H7 (cell line): ENCODE data around the gene FSTL5. TPM values are rescaled to one million over a fixed set of nuclear protein-coding genes. Genes with fewer than 3 reads are reported as not detected.

ENCODE experiments used
- DNase-seq: peaks from one replicate; pipeline ENCODE4 v3.0.0; 2012
- H3K27me3 ChIP-seq: 2 replicates; pipeline ENCODE4 v1.6.0; 2011; ENCODE audit warnings: mild to moderate bottlenecking, low read length; ENCODE audit not compliant: control insufficient read depth, insufficient read depth
- H3K36me3 ChIP-seq: replicated peaks from 2 replicates; pipeline ENCODE4 v1.5.1; 2011; ENCODE audit warnings: low read length; ENCODE audit not compliant: control insufficient read depth, insufficient read depth
- H3K4me3 ChIP-seq: 2 replicates; pipeline ENCODE4 v1.5.1; 2011; ENCODE audit warnings: low read depth, mild to moderate bottlenecking, control low read depth, low read length, moderate library complexity; ENCODE audit not compliant: insufficient read depth
- total RNA-seq: library from RNA; depleted of rRNA; stranded (reverse); fragments of >200 nt; shearing (Covaris generic); gene quantifications from 2 replicates; pipeline ENCODE4 v1.2.3, GENCODE V29; 2014

The FSTL5 gene
- total RNA-seq, 1 experiment from 2014 or later: 2.3 TPM

DNA sequence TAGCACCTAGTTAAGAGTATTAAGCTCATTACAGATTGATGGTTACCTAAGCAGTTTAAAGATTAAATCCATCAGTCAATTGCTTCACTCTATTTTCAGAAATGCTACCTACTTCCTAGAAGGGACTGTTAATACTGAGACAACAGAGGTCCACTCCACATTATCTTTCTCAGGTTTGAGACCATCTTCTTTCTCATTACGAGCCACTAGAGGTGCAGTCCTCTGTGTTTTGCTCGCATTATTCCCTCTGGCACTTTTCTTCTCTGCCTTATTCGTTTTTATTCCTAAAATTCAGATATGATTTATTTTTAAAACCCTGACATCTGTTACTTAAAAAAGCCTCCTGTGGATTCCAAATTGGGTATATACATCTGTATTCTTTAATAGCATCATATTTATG lies 459.1 kb downstream of the FSTL5 start:
- DNase-seq: no peak
- H3K27me3 ChIP-seq: no peaks in the 10 kb centered on the region
- no peak overlapping the region for H3K4me3 ChIP-seq
- H3K36me3 ChIP-seq: no peaks in the 10 kb centered on the region

- Histone ChIP-seq H3K4me3 (no peak overlapping the region), H3K27me3 (no peaks in the 10 kb centered on the region), H3K36me3 (no peaks in the 10 kb centered on the region)
- no peak for DNase-seq
Observed at GRCh38 chr4:161704040-161704439, 459.8 kb downstream of the FSTL5 start.

DNA sequence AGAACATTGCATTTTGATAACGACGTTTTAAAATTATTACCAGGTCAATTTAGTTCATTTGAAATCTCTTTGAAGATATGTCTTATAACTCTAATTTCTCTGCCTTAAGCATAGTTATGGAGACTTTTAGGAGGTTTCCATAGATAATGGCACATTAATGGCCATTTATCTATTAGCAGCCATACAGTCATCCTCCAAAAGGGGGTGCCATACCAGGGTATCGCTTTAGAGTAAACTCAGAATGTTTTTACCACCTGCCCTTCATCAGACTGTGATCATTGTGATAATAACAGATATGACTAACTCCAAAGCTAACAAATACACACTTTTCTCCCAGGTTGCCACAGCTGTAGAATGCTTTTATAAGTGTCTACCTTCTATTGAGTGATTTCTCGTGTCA lies 461.5 kb downstream of the FSTL5 start:
- no peak overlapping the region for H3K4me3 ChIP-seq
- peak; percentile 2 for DNase-seq
- H3K36me3 ChIP-seq: no peaks in the 10 kb centered on the region
- no peaks in the 10 kb centered on the region for H3K27me3 ChIP-seq

DNA sequence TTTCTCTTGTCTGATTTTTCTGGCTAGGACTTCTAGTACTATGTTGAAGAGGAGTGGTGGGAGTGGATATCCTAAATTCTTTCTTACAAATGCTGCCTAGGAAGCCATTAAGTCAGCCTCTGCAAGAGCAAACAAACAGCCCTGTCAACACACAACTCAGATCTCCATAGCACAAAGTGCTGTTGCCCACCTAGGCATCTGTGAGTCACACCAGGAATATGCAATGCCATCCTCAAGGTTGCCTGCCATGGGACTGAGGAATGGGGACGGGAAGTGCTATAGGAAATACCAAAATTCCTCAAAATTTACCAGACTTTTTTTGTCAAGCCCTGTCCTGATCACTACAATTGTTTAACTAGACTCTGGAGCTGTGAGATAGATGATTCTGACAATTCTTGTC lies 466.9 kb downstream of the FSTL5 start:
- DNase-seq: peak; percentile 1

DNA sequence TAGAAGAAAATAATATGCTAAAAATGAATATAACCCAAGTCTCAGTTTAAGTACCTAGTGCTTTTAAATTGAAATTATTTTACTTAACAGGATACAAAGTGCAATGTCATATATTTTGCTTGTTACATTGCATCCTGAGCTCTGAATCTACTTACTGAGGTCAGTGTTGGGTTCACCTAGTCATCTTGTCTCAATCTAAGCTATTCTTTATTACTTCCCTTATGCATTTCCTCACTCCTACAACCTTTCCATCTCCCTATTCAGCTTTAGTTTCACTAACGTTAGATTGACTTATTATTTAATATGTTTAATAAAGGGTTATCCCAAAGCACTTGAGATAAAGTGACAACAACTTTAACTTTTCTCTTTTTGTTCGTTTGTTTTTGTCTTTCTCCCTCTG lies 483.7 kb downstream of the FSTL5 start:
- no peaks in the 10 kb centered on the region for H3K36me3 ChIP-seq
- DNase-seq: no peak
- H3K4me3 ChIP-seq: no peak overlapping the region
- no peaks in the 10 kb centered on the region for H3K27me3 ChIP-seq

More for the DNA sequence above, 466.9 kb downstream of the FSTL5 start:
- no peak overlapping the region for H3K4me3 ChIP-seq
- no peaks in the 10 kb centered on the region for H3K36me3 ChIP-seq
- H3K27me3 ChIP-seq: no peaks in the 10 kb centered on the region

GRCh38 chr4:161664740-161665139 lies 499.1 kb downstream of the FSTL5 start:
- Histone ChIP-seq H3K36me3 (no peaks in the 10 kb centered on the region), H3K4me3 (no peak overlapping the region), H3K27me3 (no peaks in the 10 kb centered on the region)
- no peak for DNase-seq

- Histone ChIP-seq H3K27me3 (no peaks in the 10 kb centered on the region), H3K4me3 (no peak overlapping the region), H3K36me3 (no peaks in the 10 kb centered on the region)
- no peak for DNase-seq
Observed at GRCh38 chr4:161663844-161664243, 500.0 kb downstream of the FSTL5 start.

DNA sequence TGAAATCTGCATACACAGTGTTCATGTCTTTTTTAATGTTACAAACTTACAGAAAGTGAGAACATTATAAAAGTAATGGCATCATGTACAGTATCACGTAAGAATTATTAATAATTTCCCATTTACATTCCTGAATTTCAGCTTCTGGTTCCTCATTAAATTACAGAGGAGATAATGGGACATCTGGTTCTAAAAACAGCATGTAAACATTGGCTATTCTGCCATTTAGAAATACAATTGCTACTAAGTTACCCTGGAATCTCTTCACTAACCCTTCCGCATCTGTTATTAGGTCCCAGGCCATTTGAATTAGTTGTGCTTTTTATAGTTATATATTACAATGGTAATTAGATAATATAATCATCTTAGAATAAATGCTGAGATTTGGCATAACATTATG lies 505.1 kb downstream of the FSTL5 start:
- no peaks in the 10 kb centered on the region for H3K36me3 ChIP-seq
- H3K4me3 ChIP-seq: no peak overlapping the region

DNA sequence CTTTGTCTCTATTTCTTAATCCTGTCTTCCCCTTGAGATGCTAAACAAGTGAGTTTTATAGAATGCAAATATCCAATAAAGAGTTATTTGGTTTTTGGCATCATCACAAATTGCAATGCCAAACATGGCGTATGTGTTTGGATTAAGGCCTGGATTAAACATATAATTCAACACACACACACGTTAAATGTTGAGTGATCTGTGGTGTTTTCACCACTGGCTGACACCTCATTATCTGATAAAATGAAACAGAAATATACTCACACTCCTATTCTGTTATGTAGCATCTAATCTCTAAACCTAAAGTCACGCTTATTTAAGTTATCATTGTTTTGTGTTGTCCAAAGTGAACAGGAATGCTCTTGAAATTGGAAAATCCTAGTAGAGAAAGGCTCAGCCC lies 506.2 kb downstream of the FSTL5 start:
- H3K27me3 ChIP-seq: no peaks in the 10 kb centered on the region
- H3K36me3 ChIP-seq: no peaks in the 10 kb centered on the region
- H3K4me3 ChIP-seq: no peak overlapping the region
- DNase-seq: no peak

More for the DNA sequence above, 505.1 kb downstream of the FSTL5 start:
- no peak for DNase-seq
- H3K27me3 ChIP-seq: no peaks in the 10 kb centered on the region

DNA sequence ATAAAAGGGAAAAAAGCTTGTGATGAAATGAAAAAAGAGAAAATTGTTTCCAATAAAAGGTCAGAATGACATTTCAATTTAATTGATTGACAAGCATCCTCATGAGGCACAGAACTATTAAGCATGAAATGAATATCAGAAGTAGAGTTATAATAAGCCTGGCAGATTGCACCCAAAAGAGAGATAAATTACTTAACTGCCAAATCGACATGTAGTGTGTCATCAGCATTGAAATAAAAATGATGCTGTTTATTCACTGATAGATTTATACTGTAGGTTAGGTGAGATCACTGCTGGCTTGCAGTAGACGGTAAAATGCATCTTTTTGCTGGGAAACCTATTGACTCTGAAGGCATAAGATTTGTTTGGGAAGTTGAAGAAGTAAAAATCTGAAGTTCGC lies 507.2 kb downstream of the FSTL5 start:
- DNase-seq: no peak
- Histone ChIP-seq H3K36me3 (no peaks in the 10 kb centered on the region), H3K27me3 (no peaks in the 10 kb centered on the region), H3K4me3 (no peak overlapping the region)

DNA sequence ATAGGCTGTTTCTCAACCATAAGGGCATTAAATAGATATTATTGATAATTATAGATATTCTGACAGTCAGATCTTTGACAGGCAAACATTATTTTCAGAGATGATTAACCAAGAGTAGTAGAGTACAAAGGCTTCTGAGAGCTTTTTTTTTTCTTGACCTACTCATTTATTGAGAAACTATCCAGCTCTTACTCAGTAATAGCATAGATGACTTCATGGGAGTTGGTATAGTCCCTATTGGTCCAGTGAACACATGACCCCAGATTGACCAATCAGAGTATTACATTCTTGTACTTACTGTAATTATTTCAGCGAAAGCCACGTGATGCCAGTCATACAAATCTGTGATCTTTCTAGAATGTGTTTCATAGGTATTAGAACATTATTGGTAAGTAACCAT lies 508.7 kb downstream of the FSTL5 start:
- no peaks in the 10 kb centered on the region for H3K27me3 ChIP-seq
- no peaks in the 10 kb centered on the region for H3K36me3 ChIP-seq
- no peak overlapping the region for H3K4me3 ChIP-seq
- no peak for DNase-seq

DNA sequence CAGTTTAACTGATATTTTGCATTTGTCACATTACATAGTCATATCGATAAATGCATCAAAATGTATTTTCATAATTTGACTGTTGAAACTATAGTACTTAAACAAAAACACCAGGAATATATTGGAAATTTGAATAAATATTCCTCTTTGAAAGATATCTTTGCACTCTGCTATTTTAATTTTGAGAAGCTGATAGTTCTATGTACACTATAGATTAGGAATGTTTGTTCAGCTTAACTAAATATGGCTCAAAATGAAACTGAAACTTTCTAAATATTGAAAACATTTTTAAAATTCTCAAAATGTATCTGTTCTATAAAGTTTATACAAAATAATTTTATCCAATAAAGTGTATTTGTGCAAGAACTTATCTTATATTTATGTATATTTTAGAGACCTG lies 510.1 kb downstream of the FSTL5 start:
- DNase-seq: no peak
- no peaks in the 10 kb centered on the region for H3K36me3 ChIP-seq
- H3K27me3 ChIP-seq: no peaks in the 10 kb centered on the region
- H3K4me3 ChIP-seq: no peak overlapping the region

- Histone ChIP-seq H3K36me3 (no peaks in the 10 kb centered on the region), H3K4me3 (no peak overlapping the region), H3K27me3 (no peaks in the 10 kb centered on the region)
- no peak for DNase-seq
Observed at GRCh38 chr4:161651586-161651985, 512.2 kb downstream of the FSTL5 start.

DNA sequence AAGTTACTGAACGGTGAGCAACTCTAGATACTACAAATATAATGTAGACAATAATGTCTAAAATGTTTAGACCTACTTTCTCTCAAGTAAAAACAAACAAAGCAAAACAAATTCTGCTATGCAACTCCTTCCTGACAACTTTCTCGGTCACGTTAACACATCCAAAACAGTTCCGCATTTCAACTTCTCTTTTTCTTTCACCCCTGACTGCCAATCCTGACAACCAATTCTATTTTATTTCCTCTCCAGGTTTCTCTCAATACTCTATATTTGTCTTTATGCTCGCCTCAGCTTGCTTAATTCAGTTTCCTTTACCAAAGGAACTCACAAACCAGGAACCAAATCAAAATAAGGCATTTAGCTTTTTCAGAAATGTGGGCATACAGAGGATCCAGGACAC lies 513.0 kb downstream of the FSTL5 start:
- Histone ChIP-seq H3K36me3 (no peaks in the 10 kb centered on the region), H3K27me3 (no peaks in the 10 kb centered on the region), H3K4me3 (no peak overlapping the region)
- DNase-seq: no peak

DNA sequence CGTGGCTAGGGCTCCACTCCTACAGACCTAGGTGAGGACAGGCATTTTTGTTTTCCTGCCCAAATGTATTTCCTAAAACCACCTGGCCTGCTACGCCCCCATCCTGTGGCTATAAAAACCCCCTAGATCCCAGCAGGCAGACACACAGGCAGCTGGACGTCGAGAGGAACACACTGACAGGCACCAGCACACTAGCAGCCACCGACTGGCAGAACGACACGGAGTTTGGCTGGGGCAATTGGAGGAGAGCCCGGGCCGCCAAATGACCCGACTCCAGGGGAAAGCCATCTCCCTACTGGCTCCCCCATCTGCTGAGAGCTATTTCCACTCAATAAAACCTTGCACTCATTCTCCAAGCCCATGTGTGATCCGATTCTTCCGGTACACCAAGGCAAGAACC lies 516.0 kb downstream of the FSTL5 start:
- no peak overlapping the region for H3K4me3 ChIP-seq
- H3K27me3 ChIP-seq: no peaks in the 10 kb centered on the region
- no peak for DNase-seq
- no peaks in the 10 kb centered on the region for H3K36me3 ChIP-seq

DNA sequence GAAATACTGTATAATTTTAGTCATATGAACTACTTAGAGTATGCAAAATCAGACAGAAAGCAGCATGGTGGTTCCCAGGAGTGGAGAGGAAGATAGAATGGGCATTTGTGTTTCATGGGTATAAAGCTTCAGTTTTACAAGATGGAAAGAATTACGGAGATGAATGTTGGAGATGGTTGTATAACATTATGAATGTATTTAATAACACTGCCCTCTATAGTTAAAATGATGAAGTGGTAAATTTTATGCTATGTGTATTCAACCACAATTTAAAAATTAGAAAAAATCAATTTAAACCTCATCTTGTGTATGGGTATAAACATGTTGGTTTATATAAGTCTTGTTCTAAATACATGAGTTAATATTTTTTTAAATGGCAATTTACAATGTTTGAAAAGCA lies 521.1 kb downstream of the FSTL5 start:
- Histone ChIP-seq H3K27me3 (no peaks in the 10 kb centered on the region), H3K36me3 (no peaks in the 10 kb centered on the region), H3K4me3 (no peak overlapping the region)
- no peak for DNase-seq
